Stimulated activated effector memory CD8-positive, alpha-beta T cell treated with anti-CD3 and anti-CD28 coated beads, Interleukin-12 subunit alpha, Interleukin-12 subunit beta, amount 100 ng/mL, for 72 hours (primary cell): ENCODE measurements around the gene BHLHA9.
"Not testable (repeated sequence)": the region's sequence is repeated elsewhere in the genome, so short reads cannot be mapped to it uniquely, and the experiment has no call there.

Experiments used
- ATAC-seq: fragments of 150-1000 bp; cut with Tn5 transposase; 2 replicates; pipeline ENCODE4 v1.10.0; 2021
- DNase-seq, 2 donors: peaks; one replicate each; pipeline ENCODE4 v3.0.0; 2021 to 2022; ENCODE audit warnings: low spot score in 2 of 2
- H3K27ac Mint-ChIP-seq: one replicate; pipeline ENCODE4 v1.8.0; 2022; ENCODE audit warnings: mild to moderate bottlenecking, mixed read lengths
- H3K36me3 Mint-ChIP-seq: one replicate; pipeline ENCODE4 v1.8.0; 2022; ENCODE audit warnings: mild to moderate bottlenecking, mixed read lengths
- H3K4me1 Mint-ChIP-seq: one replicate; pipeline ENCODE4 v1.8.0; 2022; ENCODE audit warnings: mixed read lengths
- H3K4me3 Mint-ChIP-seq: one replicate; pipeline ENCODE4 v1.8.0; 2022; ENCODE audit warnings: mild to moderate bottlenecking, mixed read lengths
- H3K9me3 Mint-ChIP-seq: one replicate; pipeline ENCODE4 v1.8.0; 2022; ENCODE audit warnings: mixed read lengths

The BHLHA9 gene

DNA sequence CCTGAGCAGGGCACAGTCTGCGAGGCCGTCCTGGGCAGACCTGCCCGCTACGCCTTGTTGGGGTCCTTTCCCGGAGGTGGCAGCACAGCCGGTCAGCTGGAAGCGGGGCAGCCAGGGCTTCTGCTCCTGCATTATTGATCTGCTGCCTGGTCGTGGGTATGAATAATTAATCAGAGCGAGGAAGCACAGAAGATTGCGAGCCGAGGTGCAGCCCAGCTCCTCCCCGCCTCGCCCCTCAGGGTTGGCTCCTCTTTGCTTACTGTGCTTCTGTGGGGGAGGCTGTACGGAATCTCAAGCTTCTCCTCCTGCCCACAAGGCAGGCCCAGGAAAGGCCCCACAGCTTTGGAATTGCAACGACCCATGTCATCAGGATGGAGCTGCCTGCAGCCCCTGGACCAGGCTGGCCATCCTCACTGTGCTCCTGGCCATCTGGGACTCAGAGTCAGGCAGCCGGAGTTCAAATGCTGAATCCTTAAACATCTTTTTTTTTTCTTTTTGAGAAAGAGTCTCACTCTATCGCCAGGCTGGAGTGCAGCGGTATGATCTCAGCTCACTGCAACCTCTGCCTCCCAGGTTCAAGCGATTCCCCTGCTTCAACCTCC is 34.8 kb downstream of the BHLHA9 start:
- Mint-ChIP-seq H3K36me3 (no peaks in the 10 kb centered on the region), H3K4me1 (peaks cover 3% of the 10 kb centered on the region), H3K4me3 (no peak overlapping the region), H3K27ac (no peak overlapping the region), H3K9me3 (no peaks in the 10 kb centered on the region)
- DNase-seq, result no peak
- no peak for ATAC-seq

DNA sequence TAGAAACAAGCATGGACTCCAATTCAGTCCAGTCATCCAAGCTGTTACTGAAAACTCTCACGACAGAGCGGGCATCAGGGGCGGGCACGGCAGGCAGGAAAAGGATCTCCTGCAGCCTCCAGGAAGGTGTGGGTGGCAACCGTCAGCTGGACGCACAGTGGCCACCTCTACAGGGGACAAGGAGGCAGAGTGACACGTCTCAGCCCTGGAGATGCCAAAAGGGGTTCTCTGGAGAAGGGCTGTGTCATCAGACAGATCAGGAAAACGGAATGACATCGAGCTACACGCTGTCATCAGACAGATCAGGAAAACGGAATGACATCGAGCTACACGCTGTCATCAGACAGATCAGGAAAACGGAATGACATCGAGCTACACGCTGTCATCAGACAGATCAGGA is 37.6 kb downstream of the BHLHA9 start:
- ATAC-seq, H3K9me3 Mint-ChIP-seq, H3K4me1 Mint-ChIP-seq, DNase-seq, H3K27ac Mint-ChIP-seq, H3K36me3 Mint-ChIP-seq, H3K4me3 Mint-ChIP-seq: not testable (repeated sequence)

DNA sequence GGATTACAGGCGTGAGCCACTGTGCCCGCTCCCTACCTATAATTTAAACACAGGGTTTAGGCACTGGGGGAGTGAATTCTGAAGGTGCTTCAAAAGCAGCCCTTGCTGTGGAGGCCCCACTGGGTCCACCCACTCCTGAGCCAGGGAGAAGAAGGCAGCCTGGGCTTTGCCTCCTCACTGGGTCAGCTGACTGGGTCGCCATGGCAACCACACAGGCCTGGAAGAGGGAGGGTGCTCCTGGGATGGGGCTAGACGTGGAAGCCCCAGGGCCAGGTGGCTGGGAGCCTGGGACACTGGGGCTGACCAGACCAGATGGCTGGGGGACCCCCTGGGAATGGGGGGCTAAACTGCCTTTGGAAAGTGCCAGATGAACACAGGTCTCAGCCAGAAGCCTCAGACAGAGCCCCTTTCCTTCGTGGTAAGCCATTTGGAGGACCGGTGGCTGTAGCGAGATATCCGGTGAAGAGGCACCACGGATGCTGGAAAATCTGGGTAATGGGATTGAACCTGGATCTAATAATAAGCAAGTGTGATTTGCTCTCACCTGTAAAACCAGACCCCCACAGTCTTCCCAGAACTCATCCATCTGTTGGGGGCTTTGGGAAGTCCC is 42.1 kb downstream of the BHLHA9 start:
- Mint-ChIP-seq H3K4me1 (no peaks in the 10 kb centered on the region), H3K27ac (no peak overlapping the region), H3K9me3 (no peaks in the 10 kb centered on the region), H3K4me3 (no peak overlapping the region), H3K36me3 (no peaks in the 10 kb centered on the region)
- DNase-seq (peak in 1 of 2 donors; percentile 56), ATAC-seq (peak; percentile 55)

- Mint-ChIP-seq H3K4me3 (no peak overlapping the region), H3K27ac (no peak overlapping the region), H3K4me1 (no peaks in the 10 kb centered on the region), H3K9me3 (no peaks in the 10 kb centered on the region), H3K36me3 (no peaks in the 10 kb centered on the region)
- ATAC-seq (no peak), DNase-seq (no peak)
These were observed 43.2 kb downstream of the BHLHA9 start for GRCh38 chr17:1313270-1314005.

GRCh38 chr17:1315409-1315808 is 45.2 kb downstream of the BHLHA9 start:
- no peaks in the 10 kb centered on the region for H3K36me3 Mint-ChIP-seq
- DNase-seq (no peak), ATAC-seq (no peak)
- H3K4me1 Mint-ChIP-seq, result no peaks in the 10 kb centered on the region
- H3K27ac Mint-ChIP-seq, result no peak overlapping the region
- H3K9me3 Mint-ChIP-seq, result no peaks in the 10 kb centered on the region
- H3K4me3 Mint-ChIP-seq, result no peak overlapping the region

DNA sequence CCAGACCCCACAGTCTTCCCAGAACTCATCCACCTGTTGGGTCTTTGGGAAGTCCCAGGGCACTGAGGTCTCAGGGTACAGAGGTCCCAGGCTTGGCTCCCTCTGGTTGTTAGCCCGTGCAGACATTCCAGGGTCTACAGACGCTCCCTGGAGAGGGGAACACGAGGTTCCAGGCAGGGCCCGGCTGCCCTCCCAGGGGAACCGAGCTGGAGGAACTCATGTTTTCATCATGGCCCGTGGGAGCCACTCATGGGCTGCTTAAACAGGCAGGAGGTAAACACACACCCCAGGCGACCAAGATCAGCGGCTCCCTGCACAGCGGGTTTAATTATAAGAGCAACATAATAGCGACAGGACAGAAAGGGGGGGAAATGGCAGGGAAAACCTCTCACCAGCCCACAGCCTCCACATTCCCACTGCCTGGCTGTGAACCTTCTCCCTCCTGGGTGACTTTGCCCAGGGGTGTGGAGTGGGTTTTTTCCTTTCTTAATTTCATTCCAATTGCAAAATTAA is 45.7 kb downstream of the BHLHA9 start:
- no peaks in the 10 kb centered on the region for H3K36me3 Mint-ChIP-seq
- no peak overlapping the region for H3K4me3 Mint-ChIP-seq

More for the DNA sequence above, 45.7 kb downstream of the BHLHA9 start:
- DNase-seq, result no peak
- H3K9me3 Mint-ChIP-seq, result no peaks in the 10 kb centered on the region
- H3K4me1 Mint-ChIP-seq, result no peaks in the 10 kb centered on the region
- ATAC-seq, result no peak
- no peak overlapping the region for H3K27ac Mint-ChIP-seq
